Measurements from ENCODE around the gene DEF6. TPM values are rescaled to one million over a fixed set of nuclear protein-coding genes. Genes with fewer than 3 reads are reported as not detected.

DEF6 gene
- total RNA-seq, 3 donors from 2014 or later (not counting 1 experiment from before 2014, with no cell fraction given) = 232 to 297 (median 241) TPM

- Mint-ChIP-seq H3K27ac (peak overlapping the region in 1 of 2 donors; percentile 22), H3K36me3 (no peaks in the 10 kb centered on the region), H3K4me1 (peaks cover 54 to 55% of the 10 kb centered on the region in 2 donors), H3K4me3 (no peak overlapping the region), H3K9me3 (no peaks in the 10 kb centered on the region), H3K27me3 (ENCODE audit: low read depth in 2 of 2) (no peaks in the 10 kb centered on the region)
- Histone ChIP-seq H3K27ac (ENCODE audit: low read length) (no peak overlapping the region), H3K4me3 (ENCODE audit: low read length) (no peak overlapping the region), H3K27me3 (ENCODE audit: control insufficient read depth, insufficient read depth, low read length) (no peaks in the 10 kb centered on the region), H3K4me1 (ENCODE audit: control insufficient read depth, insufficient read depth, low read length) (peaks cover 34% of the 10 kb centered on the region), H3K9me3 (ENCODE audit: control insufficient read depth, insufficient read depth, low read length) (no peaks in the 10 kb centered on the region), H3K36me3 (ENCODE audit: control insufficient read depth, insufficient read depth, low read length) (no peaks in the 10 kb centered on the region)
- DNase-seq (peak in 1 of 2 donors; percentile 34), ATAC-seq (no peak)
- intact Hi-C loops (cut with micrococcal nuclease) = no loop called here
- WGBS (ENCODE audit: insufficient coverage) = 98% methylated on average over 2 of the region's 2 CpGs
- TF ChIP-seq CTCF (IDR thresholded peaks at IDR 0.05) = no peak
Measured at GRCh38 chr6:35368038-35368887, 70.6 kb downstream of the DEF6 start.

- Mint-ChIP-seq H3K4me1 (peaks cover 47 to 55% of the 10 kb centered on the region in 2 donors), H3K27ac (peak overlapping the region; percentile 67 to 82), H3K27me3 (ENCODE audit: low read depth in 2 of 2) (peaks cover 0 to 3% of the 10 kb centered on the region in 2 donors), H3K9me3 (no peaks in the 10 kb centered on the region), H3K36me3 (no peaks in the 10 kb centered on the region), H3K4me3 (peak overlapping the region; percentile 81)
- Histone ChIP-seq H3K27ac (ENCODE audit: low read length) (peak overlapping the region; percentile 34), H3K27me3 (ENCODE audit: control insufficient read depth, insufficient read depth, low read length) (no peaks in the 10 kb centered on the region), H3K36me3 (ENCODE audit: control insufficient read depth, insufficient read depth, low read length) (no peaks in the 10 kb centered on the region), H3K4me3 (ENCODE audit: low read length) (no peak overlapping the region), H3K4me1 (ENCODE audit: control insufficient read depth, insufficient read depth, low read length) (peaks cover 33% of the 10 kb centered on the region), H3K9me3 (ENCODE audit: control insufficient read depth, insufficient read depth, low read length) (no peaks in the 10 kb centered on the region)
- DNase-seq (peak in 1 of 2 donors; percentile 42), ATAC-seq (peak; percentile 75 to 90 (median 88))
- WGBS (ENCODE audit: insufficient coverage) = 13% methylated on average over 8 of the region's 8 CpGs
- TF ChIP-seq CTCF (IDR thresholded peaks at IDR 0.05) = no peak
- intact Hi-C loops (cut with micrococcal nuclease) = no loop called here
Measured at GRCh38 chr6:35370124-35370741, 72.6 kb downstream of the DEF6 start.

- peak overlapping the region; percentile 19 for H3K27ac ChIP-seq (ENCODE audit: low read length)
- intact Hi-C loops (cut with micrococcal nuclease) = no loop called here
- H3K27me3 ChIP-seq (ENCODE audit: control insufficient read depth, insufficient read depth, low read length) = no peaks in the 10 kb centered on the region
- H3K27ac Mint-ChIP-seq = peak overlapping the region; percentile 67 to 82
- H3K9me3 Mint-ChIP-seq = no peaks in the 10 kb centered on the region
- no peaks in the 10 kb centered on the region for H3K36me3 ChIP-seq (ENCODE audit: control insufficient read depth, insufficient read depth, low read length)
- H3K4me3 Mint-ChIP-seq = peak overlapping the region; percentile 81
- peaks cover 0 to 3% of the 10 kb centered on the region in 2 donors for H3K27me3 Mint-ChIP-seq (ENCODE audit: low read depth in 2 of 2)
- peaks cover 37% of the 10 kb centered on the region for H3K4me1 ChIP-seq (ENCODE audit: control insufficient read depth, insufficient read depth, low read length)
- ATAC-seq (no peak), DNase-seq (no peak)
- H3K36me3 Mint-ChIP-seq = no peaks in the 10 kb centered on the region
- peaks cover 44 to 54% of the 10 kb centered on the region in 2 donors for H3K4me1 Mint-ChIP-seq
- H3K9me3 ChIP-seq (ENCODE audit: control insufficient read depth, insufficient read depth, low read length) = no peaks in the 10 kb centered on the region
- 59% methylated on average over 9 of the region's 9 CpGs for WGBS (ENCODE audit: insufficient coverage)
- H3K4me3 ChIP-seq (ENCODE audit: low read length) = no peak overlapping the region
- TF ChIP-seq CTCF (IDR thresholded peaks at IDR 0.05) = no peak
Measured at GRCh38 chr6:35370785-35371493, 73.3 kb downstream of the DEF6 start.

Other genes starting within 250 kb of the DEF6 start
- gene TCP11, start 156.5 kb upstream of the DEF6 start, total RNA-seq = not detected
- under 1 TPM in 2 of 3 donors, not detected in 1; 0.25 to 0.31 TPM for gene SCUBE3, start 83.9 kb upstream of the DEF6 start, total RNA-seq
- 10 to 100 TPM; 62.7 to 81.6 (median 64.6) TPM for gene ZNF76, start 38.1 kb upstream of the DEF6 start, total RNA-seq
- gene PPARD, start 44.7 kb downstream of the DEF6 start, total RNA-seq = 10 to 100 TPM; 14.4 to 20.4 (median 18.8) TPM
- gene FANCE, start 154.5 kb downstream of the DEF6 start, total RNA-seq = 1 to 10 TPM; 2.2 to 3.2 (median 2.6) TPM
- gene RPL10A, start 170.6 kb downstream of the DEF6 start, total RNA-seq = 100 to 1,000 TPM; 723 to 943 (median 942) TPM
- under 1 TPM in 1 of 3 donors, not detected in 2; 0.39 TPM for gene TEAD3, start 199.3 kb downstream of the DEF6 start, total RNA-seq
- gene TULP1, start 215.1 kb downstream of the DEF6 start, total RNA-seq = not detected